Measurements from ENCODE around the gene ZNF662.

Gene ZNF662

GRCh38 chr3:42942693-42943092, 36.8 kb downstream of the ZNF662 start:
- DNase-seq: no peak

GRCh38 chr3:42946050-42946449, 40.1 kb downstream of the ZNF662 start:
- no peak for DNase-seq

- no peak for DNase-seq
These were observed 51.6 kb downstream of the ZNF662 start for GRCh38 chr3:42957573-42957972.

- no peak for DNase-seq
These were observed 54.3 kb downstream of the ZNF662 start for GRCh38 chr3:42960282-42960681.

- no peak for DNase-seq
These were observed 54.8 kb downstream of the ZNF662 start for GRCh38 chr3:42960786-42961185.

GRCh38 chr3:42961633-42962032, 55.7 kb downstream of the ZNF662 start:
- no peak for DNase-seq

- DNase-seq: no peak
These were observed 57.3 kb downstream of the ZNF662 start for GRCh38 chr3:42963269-42963668.

- DNase-seq: no peak
These were observed 58.3 kb downstream of the ZNF662 start for GRCh38 chr3:42964266-42964665.
